GM12873 (cell line): ENCODE measurements around the gene PEPD.

Experiments used
- CTCF ChIP-seq: IDR thresholded peaks from 2 replicates; pipeline ENCODE4 v1.5.1; 2012; ENCODE audit warnings: low read depth, mild to moderate bottlenecking, moderate library complexity, low read length, control low read depth; ENCODE audit not compliant: insufficient read depth; ENCODE audit errors: missing control alignments

PEPD gene

GRCh38 chr19:33407716-33408115 lies 113.9 kb downstream of the PEPD start:
- TF ChIP-seq CTCF, result no peak

- no peak for TF ChIP-seq CTCF
Observed at GRCh38 chr19:33407140-33407551, 114.4 kb downstream of the PEPD start.

GRCh38 chr19:33406521-33407139 lies 115.0 kb downstream of the PEPD start:
- peak; percentile 97 for TF ChIP-seq CTCF

- TF ChIP-seq CTCF, result no peak
Observed at GRCh38 chr19:33405553-33406461, 115.8 kb downstream of the PEPD start.

GRCh38 chr19:33405254-33405552 lies 116.4 kb downstream of the PEPD start:
- no peak for TF ChIP-seq CTCF

GRCh38 chr19:33404506-33405253 lies 116.9 kb downstream of the PEPD start:
- no peak for TF ChIP-seq CTCF

- TF ChIP-seq CTCF, result no peak
Observed at GRCh38 chr19:33403973-33404304, 117.7 kb downstream of the PEPD start.
